ENCODE measurements around the gene ROMO1.
A peak's percentile ranks its signal among the peaks of the same experiment; 100 is the strongest.
"Not testable (repeated sequence)": the region's sequence is repeated elsewhere in the genome, so short reads cannot be mapped to it uniquely, and the experiment has no call there.

The ROMO1 gene

DNA sequence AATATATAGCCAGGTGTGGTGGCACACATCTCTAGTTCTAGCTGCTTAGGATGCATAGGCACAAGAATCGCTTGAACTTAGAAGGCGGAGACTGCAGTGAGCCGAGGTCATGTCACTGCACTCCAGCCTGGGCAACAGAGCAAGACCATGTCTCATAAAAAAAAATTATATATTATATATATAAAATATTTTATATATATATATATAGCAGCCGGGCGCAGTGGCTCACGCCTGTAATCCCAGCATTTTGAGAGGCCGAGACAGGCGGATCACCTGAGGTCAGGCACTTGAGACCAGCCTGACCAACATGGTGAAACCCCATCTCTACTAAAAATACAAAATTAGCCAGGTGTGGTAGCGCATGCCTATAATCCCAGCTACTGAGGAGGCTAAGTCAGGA is 13.8 kb upstream of the ROMO1 start:
- DNase-seq = not testable (repeated sequence)

DNA sequence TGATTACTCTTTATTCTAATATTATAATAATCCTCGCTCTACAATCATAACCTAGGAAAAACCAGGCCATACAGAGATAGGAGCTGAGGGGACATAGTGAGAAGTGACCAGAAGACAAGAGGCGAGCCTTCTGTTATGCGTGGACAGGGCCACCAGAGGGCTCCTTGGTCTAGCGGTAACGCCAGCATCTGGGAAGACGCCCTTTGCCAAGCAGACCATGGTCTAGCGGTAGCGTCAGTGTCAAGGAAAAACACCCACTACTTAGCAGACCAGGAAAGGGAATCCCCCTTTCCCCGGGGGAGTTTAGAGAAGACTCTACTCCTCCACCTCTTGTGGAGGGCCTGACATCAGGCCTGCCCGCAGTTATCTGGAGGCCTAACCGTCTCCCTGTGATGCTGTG is 12.3 kb upstream of the ROMO1 start:
- peak in 1 of 2 experiments; percentile 21 for DNase-seq

DNA sequence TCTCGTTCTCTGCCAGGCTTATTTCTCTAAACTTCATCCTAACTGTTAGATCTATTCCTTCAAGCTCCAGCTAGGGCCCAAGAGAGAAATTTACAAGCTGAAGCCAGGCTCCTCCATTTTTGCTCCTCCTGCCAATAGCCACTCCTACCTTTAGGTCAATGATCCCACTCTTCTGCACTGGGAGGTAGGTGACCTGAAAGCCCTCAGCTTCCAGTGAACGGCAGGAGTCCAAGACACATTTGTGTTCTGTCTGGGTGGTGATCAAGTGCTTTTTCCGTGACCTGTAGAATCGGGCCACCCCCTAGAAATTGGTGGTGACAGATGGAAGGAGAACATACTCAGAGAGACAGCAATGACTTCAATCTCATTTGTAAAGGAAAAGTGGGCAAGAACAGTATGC is 8.9 kb upstream of the ROMO1 start:
- DNase-seq = no peak

DNA sequence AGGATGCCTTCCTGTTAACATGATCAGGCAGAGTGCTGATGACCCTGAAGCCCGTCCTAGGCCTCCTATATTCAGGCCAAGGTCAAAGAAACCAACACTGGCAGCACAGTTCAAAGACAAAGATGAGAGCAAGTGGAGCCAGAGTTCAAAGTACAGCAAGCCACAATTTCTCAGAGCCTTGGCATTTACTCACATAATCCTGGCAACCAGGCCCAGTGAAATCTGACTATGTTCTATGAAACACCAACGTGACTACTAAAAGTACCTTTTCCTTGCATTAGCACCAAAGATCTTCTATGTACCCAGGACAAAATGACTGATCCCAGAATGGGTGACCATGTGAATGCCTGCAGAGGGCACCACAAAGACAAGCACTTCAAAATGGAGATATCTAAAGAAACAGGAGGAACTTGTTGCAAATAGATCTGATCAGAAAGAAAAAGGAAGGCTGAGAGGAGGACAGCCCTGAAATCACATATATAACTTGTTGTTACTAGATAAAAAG is 3.9 kb upstream of the ROMO1 start:
- no peak for DNase-seq

DNA sequence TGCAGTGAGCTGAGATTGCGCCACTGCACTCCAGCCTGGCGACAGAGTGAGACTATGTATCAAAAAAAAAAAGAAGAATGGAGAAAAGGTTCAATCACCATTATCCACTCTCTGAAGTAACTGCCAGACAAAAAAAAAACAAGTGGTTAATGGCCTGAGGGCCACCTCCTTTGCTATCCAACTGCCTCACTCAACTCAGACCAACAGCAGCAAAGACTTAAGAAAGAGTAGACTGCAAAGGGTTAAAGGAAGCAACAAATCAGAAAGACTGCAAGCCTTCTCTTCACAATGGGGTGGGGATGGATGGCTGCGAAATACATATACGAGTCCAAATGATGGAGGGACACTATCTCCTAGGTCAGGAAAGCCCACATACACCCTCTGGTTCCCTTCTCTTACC is 3.2 kb upstream of the ROMO1 start:
- no peak for DNase-seq

DNA sequence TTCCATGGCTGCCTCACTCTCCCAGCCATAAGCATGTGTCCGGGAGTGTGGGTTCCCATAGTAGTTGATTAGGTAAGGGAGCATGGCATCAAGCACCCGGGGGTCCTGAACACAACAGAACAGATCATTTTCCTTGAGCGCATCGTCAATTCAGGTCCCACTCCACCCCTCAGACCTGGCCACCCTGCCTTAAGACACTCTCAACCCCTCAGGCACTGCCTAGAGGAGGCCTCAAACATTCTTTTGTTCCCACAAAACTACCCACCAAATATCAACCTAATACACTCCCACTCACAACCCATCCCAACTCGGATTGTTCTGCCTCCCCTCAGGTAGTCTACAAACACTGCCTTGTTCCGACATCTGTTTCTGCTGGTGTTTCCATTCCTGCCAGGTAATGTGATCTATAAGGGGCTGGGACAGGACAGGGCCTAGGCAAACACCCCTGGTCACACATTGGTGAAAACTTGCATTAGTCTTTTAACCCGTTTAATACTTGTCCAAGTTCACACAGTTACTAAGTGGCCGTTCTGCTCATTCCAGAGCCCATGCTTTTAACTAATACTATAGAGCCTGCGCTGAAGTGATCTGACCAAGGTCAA is 1.4 kb upstream of the ROMO1 start:
- DNase-seq = no peak

DNA sequence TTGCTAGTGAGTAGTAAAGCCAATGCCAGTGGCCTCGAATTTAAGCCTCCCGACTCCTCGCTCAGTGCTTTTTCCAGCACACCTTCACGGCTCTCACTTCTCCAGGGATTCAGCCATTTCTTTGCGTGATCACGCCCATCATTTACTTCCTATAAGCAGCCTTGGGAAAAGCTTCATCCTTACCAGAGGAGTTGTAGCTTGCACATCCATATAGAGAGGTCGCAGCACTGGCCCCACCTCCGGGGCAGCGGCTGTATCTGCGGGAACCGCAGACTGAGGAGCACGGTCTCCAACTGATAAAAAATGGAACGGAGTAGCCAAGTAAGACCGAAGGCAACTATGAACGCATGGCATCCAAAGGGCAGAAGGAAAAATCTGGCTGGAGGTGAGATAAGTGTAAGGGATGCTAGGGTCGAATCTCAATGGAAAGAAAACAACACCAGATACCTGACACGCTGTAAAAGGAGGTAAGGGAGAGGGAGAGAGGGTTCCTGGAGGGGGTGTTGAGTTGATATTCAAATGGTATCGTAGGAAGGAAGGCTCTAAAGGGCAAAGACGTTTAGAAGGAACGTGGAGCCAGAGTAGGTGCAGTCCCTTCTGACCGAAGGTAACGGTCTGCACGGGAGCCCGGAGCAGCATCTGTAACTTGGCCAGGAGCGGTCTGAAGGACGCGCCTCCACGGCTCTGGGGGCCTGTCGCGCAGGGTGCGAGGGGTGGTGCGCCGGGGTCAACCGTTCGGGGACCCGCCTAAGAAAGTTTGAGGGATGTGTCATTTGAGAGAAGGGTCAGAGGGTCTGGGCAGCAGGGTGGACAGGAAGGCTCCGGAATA is 693 bp upstream of the ROMO1 start:
- no peak for DNase-seq

DNA sequence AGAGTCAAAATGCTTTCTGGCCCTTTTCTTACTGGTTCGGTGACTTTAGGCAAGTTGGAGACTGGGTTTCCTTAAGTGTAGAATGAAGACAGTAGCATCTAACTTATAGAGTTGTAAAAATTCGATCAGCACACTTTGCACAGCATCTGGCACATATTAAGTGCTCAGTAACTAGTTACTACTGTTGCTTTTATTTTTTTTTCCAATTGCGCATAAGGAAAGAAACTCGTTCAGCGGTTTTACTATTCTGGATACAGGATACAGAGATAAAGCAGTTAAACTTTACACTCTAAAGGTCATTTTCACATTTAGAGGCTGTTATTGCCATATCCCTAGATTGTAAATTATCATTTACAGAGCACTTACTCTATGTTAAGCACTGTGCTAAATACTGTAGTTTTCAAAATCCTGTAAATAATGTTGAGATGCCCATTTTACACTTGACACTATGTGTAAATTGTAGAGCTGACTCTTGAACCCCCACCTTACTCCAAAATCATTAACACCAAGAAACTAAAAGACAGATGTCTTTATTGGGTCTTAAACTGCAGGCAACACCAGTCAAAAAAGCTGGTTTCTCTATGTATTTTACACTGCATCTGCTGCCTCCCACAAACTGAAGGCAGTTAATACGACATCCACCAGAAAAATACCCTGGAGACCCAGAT is 886 bp downstream of the ROMO1 start:
- no peak for DNase-seq

DNA sequence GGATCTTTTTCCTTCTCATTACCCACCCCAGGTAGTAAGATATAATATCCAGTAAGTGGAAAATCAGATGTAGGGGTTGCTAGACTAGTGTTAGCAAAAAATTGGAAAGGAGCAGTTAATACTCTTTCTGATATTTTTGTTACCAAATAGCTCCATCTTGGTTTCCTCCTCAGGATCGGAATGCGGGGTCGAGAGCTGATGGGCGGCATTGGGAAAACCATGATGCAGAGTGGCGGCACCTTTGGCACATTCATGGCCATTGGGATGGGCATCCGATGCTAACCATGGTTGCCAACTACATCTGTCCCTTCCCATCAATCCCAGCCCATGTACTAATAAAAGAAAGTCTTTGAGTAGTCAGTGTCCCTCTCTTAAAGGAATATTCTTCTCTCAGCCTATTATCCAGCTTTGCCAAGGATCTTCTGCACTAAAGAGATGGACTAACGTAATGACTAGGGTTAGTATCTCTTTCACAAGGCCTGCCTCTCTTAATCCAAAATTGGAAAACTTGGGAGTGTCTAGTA is 1.5 kb downstream of the ROMO1 start:
- no peak for DNase-seq

DNA sequence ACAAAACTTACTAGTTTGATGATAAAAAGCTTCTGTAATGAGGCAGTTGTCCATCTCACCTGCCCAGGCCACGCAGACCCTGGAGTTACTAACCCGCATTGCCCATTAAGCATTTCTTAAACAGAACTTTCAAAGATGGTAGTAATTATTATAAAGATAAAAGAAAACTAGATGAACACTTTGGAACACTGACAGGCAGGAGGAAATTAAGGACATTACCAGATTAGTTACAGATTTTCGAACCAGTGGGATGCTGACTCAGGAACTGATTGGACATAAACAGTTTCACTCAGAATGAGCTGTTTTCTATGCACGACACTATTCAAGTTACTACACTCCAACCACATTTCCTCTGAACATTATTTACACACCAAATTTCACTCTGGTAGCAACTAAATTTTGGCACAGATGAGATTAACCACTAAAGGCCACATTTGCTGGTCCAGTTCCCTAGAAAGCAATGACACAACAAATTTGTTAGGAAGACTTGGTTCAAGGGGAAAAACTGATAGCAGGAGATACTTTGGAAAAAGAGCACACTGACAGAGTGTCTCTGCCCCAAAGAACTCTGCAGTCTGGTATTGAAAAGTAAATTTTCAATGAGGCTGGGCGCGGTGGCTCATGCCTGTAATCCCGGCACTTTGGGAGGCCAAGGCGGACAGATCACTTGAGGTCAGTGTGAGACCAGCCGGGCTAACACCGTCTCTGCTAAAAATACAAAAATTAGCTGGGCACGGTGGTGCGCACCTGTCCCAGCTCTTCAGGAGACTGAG is 3.0 kb downstream of the ROMO1 start:
- DNase-seq = no peak

DNA sequence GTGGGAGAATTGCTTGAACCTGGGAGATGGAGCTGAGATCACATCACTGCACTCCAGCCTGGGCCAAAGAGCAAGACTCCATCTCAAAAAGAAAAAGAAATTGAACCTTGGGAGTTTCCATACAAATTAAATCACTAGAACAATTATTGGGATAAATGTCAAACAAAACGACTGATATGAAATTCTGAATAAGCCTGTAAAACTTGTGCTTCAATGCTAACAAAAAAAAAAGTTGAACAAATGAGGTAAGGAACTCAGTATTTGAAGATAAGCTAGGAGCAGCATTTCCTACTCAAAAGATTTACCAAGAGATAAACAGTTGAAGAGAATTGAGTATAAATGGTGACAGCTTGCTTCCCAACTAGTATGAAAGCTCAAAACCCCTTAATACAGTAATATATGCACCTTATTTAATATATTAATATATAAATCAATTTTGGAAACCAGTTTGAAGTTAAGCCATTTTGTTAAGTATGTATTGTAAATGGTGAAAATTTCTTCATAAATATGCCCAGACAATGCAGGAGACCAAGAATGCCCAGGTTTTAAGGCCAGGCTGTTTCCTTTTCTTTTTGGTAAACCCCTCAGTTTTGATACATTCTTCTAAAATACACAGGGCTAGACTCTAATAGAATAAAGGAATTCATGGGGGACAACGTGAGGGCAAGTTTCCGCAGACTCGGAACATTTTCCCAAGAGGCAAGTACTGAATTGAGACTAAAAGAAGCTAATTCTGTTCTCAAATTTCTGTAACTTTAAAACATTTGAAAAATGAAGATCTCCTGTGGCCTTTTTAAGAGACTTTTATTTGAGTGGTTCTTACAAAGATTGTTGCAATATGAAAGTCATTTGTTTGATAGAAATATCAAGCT is 3.9 kb downstream of the ROMO1 start:
- DNase-seq = no peak

DNA sequence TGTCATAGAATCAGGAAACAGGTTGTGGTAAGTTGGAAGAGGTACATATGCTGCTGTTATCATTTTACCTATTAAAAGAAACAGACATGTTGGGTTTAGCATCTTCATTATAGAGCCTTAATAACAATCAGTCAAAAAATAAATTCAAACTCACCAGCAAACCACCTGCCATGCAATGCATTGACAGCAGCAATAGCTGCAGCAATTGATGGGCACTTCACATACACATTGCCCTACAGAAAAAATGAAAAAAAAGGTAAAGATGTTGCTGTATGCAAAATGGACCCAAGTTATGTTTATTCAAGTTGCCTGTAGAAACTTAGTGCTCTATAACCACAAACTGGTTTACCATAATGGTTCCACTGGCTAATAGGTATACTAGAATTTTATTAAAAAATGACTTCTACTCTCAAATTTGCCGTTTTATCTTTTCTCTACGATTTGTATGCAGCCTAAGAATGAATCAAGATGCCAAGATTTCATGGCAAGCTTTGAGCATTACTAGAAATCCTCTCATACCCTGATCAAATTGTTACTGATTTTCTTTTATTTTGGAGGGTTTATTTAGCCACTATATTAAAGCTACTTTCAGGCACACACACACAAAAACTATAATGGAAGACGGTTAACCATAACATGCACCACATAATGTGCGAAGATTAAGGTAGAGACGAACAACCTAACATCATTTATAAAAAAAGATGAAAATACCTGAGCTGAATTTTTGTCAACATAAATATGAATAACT is 5.5 kb downstream of the ROMO1 start:
- no peak for DNase-seq

DNA sequence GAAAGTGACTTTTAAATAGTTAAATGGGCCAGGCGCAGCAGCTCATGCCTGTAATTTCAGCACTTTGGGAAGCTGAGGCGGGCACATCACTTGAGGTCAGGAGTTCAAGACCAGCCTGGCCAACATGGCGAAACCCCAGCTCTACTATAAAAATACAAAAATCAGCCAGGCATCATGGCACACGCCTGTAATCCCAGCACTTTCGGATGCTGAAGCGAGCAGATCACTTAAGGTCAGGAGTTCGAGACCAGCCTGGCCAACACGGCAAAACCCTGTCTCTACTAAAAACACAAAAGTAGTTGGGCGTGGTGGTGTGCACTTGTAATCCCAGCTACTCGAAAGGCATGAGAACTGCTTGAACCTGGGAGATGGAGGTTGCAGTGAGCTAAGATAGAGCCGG is 6.7 kb downstream of the ROMO1 start:
- not testable (repeated sequence) for DNase-seq

DNA sequence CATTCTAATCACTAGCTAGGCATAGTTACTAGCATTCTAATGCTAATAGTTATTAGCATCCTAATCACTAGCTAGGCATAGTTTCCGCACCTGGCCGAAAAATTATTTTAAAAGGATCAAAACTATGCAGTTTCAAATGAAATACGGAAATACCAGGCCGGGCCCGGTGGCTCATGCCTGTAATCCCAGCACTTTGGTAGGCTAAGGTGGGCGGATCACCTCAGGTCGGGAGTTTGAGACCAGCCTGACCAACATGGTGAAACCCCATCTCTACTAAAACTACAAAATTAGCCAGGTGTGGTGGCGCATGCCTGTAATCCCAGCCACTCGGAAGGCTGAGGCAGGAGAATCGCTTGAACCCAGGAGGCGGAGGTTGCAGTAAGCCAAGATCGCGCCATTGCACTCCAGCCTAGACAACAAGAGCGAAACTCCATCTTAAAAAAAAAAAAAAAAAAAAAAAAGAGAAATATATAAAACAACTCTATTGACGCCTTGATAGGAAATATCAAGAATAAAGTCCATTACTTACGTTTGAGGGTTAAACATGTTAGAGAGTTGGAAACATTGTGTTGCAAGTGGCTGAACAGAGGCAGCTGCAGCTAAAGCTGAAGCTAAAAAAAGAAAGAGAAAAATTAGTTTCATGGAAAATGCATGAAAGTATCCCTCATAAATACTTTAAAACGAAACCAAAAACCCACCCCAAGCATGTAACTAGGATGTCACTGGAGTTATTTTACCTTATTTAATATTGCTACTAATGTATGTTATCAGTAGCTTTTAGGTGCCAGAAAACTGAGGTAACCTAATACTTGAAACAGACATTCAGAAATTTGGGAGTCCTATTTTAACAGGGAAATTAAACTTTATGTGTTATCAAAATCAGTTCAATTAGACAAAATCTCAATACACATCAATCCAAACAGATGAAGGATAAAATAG is 7.7 kb downstream of the ROMO1 start:
- DNase-seq = not testable (repeated sequence)

DNA sequence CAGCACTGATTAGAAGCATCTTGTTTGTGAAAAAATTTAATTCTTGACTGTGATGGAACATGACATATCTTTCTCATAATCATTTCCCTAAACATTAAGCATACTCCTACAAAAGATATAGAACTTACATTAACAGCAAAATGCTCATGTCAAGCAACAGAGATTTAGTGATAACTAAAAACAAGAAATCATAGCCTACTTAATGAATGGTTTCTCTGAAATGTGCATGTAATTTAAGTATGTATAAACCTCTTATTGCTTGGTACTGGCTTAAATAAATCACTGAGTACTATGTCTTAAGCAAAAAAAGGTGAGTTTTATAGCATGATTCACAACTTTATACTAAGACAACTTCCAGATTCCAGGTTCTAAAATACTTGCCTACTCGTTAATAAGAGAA is 9.3 kb downstream of the ROMO1 start:
- DNase-seq = no peak

DNA sequence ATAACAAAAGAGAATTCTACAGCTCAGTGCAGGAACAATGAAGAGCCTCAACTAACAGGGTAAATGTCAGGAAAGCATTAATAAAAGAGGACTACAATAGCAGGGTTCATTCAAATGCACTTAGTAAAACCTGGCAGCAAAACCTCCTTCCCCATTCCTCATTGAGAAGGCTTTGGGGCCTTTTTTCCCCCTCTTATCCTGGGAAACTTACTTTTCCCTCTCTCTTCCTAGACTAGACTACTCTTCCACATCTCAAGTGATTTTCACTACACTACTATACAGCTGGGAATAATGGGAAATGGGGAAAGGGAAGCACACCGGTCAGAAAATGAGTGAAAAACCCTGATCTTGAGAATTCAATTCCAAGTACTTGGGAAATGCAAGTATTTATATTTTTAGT is 10.1 kb downstream of the ROMO1 start:
- DNase-seq = no peak

DNA sequence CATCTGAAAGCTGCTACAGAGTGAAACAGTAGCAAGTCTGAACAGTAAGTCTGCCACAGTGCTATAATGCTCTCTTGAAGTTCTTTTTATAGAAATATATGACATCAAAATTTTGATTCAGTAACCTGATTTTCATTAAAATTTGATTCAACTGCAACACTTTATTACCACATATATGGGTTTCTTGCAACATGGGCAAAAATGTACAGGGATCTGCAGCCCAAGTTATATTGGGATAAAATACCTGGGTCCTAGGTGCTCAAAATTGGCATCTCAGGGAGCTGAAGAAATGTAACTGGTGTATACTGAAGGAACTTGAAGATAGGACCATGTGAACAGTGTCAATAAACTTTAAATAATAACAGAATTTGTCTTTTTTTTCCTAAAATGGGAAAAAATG is 10.8 kb downstream of the ROMO1 start:
- no peak for DNase-seq

DNA sequence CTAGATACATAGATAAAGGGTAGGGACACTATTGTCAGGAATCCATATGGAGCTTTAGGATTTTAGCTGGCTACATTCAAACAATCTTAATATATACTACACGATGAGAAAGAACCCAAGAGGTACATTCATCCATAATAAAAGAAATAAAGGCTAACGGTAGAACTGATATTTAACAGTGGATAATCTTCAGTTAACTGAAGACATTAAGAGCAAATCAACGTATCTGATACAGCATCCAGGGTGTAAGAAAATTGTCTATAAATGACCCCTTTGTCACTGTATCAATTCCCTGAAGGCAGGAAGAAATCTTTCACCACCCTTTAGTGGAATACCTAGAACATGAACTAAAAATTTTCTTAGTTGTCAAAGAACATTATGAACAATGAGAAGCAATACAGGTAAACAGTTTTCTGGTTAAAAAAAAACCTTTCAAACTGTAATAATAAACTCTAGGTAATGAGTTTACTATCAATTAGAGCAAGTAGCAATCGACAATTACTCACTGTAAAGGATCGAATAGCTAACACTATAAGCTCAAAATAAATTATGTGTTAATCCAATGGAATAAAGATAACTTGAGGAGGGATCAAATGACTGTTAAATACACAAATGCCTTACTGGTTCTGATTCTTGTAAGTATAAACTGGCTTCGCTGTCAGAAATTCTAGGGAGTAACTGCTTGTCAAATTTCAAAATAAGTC is 11.8 kb downstream of the ROMO1 start:
- no peak for DNase-seq

DNA sequence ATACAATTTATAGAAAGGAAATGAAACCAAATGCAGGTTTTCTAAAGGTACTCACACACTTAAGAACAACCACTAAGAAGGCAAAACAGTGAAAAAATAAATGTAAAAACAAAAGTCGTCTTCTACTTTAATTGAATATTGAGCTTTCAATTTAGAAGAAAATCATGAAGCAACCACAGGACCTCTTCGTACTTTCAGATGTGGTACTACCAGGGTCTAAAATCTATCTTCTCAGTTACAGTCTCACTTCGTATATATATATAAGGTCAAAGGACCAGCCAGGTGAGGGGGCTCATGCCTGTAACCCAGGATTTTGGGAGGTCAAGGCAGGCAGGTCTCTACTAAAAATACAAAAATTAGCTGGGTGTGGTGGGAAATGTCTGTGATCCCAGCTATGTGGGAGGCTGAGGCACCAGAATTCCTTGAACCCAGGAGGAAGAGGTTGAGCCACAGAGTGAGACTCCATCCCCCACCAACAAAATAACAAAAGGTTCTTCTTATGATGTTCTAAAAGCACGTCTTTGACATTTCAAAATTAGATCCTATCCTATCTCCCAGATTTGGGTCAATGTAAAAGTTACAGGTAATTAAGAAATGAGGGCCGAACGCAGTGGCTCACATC is 12.5 kb downstream of the ROMO1 start:
- DNase-seq = no peak
